HEK293T (cell line): ENCODE data around the gene CYP27B1.

ENCODE experiments used
- CTCF ChIA-PET: fragments of 350-600 bp; formaldehyde crosslinking; extraction: SDS; loops from one replicate; lab custom pipeline; 2021; ENCODE audit warnings: antibody characterized with exemption, inconsistent platforms; lab: Yijun Ruan, JAX
- POLR2A ChIA-PET: fragments of 350-600 bp; formaldehyde crosslinking; extraction: SDS; loops from one replicate; lab custom pipeline; 2020; ENCODE audit warnings: antibody characterized with exemption, inconsistent platforms; lab: Yijun Ruan, JAX
- DNase-seq: peaks from one replicate; pipeline ENCODE4 v3.0.0; 2012; ENCODE audit warnings: mixed read lengths; ENCODE audit errors: extremely low spot score
- ARNT ChIP-seq: fragments of 450-650 bp; IDR thresholded peaks from 2 replicates; pipeline ENCODE4 v1.6.1; 2017; ENCODE audit warnings: mild to moderate bottlenecking
- BHLHE40 ChIP-seq: fragments of 450-650 bp; IDR thresholded peaks from 2 replicates; pipeline ENCODE4 v1.6.1; 2016; ENCODE audit warnings: mild to moderate bottlenecking, moderate library complexity, borderline replicate concordance
- CTBP1 ChIP-seq: fragments of 450-650 bp; IDR thresholded peaks from 2 replicates; pipeline ENCODE4 v1.6.1; 2016; ENCODE audit warnings: borderline replicate concordance
- ELF4 ChIP-seq: fragments of 450-650 bp; IDR thresholded peaks from 2 replicates; pipeline ENCODE4 v1.6.1; 2017; ENCODE audit warnings: antibody characterized with exemption
- FOXA1 ChIP-seq: fragments of 450-650 bp; IDR thresholded peaks from 2 replicates; pipeline ENCODE4 v1.6.1; 2016; ENCODE audit warnings: mild to moderate bottlenecking
- FOXK2 ChIP-seq: fragments of 450-650 bp; IDR thresholded peaks from 2 replicates; pipeline ENCODE4 v1.6.1; 2016; ENCODE audit warnings: mild to moderate bottlenecking
- FOXM1 ChIP-seq: fragments of 450-650 bp; IDR thresholded peaks from 2 replicates; pipeline ENCODE4 v1.6.1; 2017; ENCODE audit warnings: mild to moderate bottlenecking, borderline replicate concordance
- HDGF ChIP-seq: fragments of 450-650 bp; IDR thresholded peaks from 2 replicates; pipeline ENCODE4 v1.6.1; 2017; ENCODE audit warnings: antibody characterized with exemption, borderline replicate concordance
- L3MBTL2 ChIP-seq: fragments of 450-650 bp; conservative IDR thresholded peaks from 2 replicates; pipeline ENCODE4 v1.6.1; 2016; ENCODE audit warnings: mild to moderate bottlenecking
- LEF1 ChIP-seq: fragments of 450-650 bp; IDR thresholded peaks from 2 replicates; pipeline ENCODE4 v1.6.1; 2017; ENCODE audit warnings: mild to moderate bottlenecking, borderline replicate concordance
- NFRKB ChIP-seq: fragments of 450-650 bp; IDR thresholded peaks from 2 replicates; pipeline ENCODE4 v1.6.1; 2016; ENCODE audit warnings: mild to moderate bottlenecking, moderate library complexity
- PKNOX1 ChIP-seq: fragments of 450-650 bp; IDR thresholded peaks from 2 replicates; pipeline ENCODE4 v1.6.1; 2016
- SP1 ChIP-seq: fragments of 450-650 bp; IDR thresholded peaks from 2 replicates; pipeline ENCODE4 v1.6.1; 2017
- SUZ12 ChIP-seq: fragments of 450-650 bp; IDR thresholded peaks from 2 replicates; pipeline ENCODE4 v1.6.1; 2016; ENCODE audit warnings: mild to moderate bottlenecking
- TARDBP ChIP-seq: fragments of 450-650 bp; IDR thresholded peaks from 2 replicates; pipeline ENCODE4 v1.6.1; 2016
- ZNF384 ChIP-seq: fragments of 450-650 bp; IDR thresholded peaks from 2 replicates; pipeline ENCODE4 v1.6.1; 2016

The CYP27B1 gene

GRCh38 chr12:57755454-57756372 is 11.2 kb downstream of the CYP27B1 start:
- DNase-seq, result no peak
- POLR2A ChIA-PET, result interaction anchor here (1.3 to 2.0 kb wide), 4 partner anchors 11 to 27 kb away, joined by 4 to 14 read pairs (median 8); partner anchors contain the start of genes EEF1AKMT3, METTL1, TSFM and TSPAN31
- CTCF ChIA-PET, result interaction anchor here (0.8 to 1.8 kb wide), 3 partner anchors 11 to 29 kb away, joined by 3 to 17 read pairs (median 5); partner anchors contain the start of gene CYP27B1
- TF ChIP-seq ZNF384 (no peak), SP1 (no peak), FOXA1 (no peak), LEF1 (no peak), SUZ12 (no peak), FOXK2 (no peak), HDGF (no peak), FOXM1 (no peak), TARDBP (no peak), ELF4 (no peak), CTBP1 (no peak), BHLHE40 (no peak), NFRKB (no peak), PKNOX1 (no peak), L3MBTL2 (no peak), ARNT (no peak)

GRCh38 chr12:57755194-57755453 is 11.8 kb downstream of the CYP27B1 start:
- no peak for DNase-seq
- ChIA-PET POLR2A (interaction anchor here (1.7 kb wide), 2 partner anchors 11 to 17 kb away, joined by 7 to 8 read pairs; partner anchors contain the start of genes EEF1AKMT3, METTL1 and TSPAN31), CTCF (no interaction called here)
- TF ChIP-seq ZNF384, result no peak

GRCh38 chr12:57754411-57755193 is 12.3 kb downstream of the CYP27B1 start, which contains the start of gene MARCHF9:
Gene MARCHF9 (plus strand): TSS chr12:57755103. CDS start chr12:57755529, 426 bp downstream.
- TF ChIP-seq CTBP1, result 0 out of 2 replicates have a peak, but pooled peaks have one; percentile 37
- TF ChIP-seq ZNF384, result no peak
- DNase-seq, result peak; percentile 48
- CTCF ChIA-PET, result no interaction called here
- POLR2A ChIA-PET, result interaction anchor here (0.7 to 1.7 kb wide), 4 partner anchors 10 to 18 kb away, joined by 4 to 8 read pairs (median 6); partner anchors contain the start of genes EEF1AKMT3, METTL1 and TSPAN31

- DNase-seq, result no peak
- ChIA-PET POLR2A (interaction anchor here (0.7 to 1.7 kb wide), 3 partner anchors 10 to 18 kb away, joined by 4 to 8 read pairs (median 5); partner anchors contain the start of genes EEF1AKMT3, METTL1 and TSPAN31), CTCF (no interaction called here)
- TF ChIP-seq SUZ12 (no peak), ELF4 (no peak), NFRKB (no peak), FOXK2 (no peak)
Observed at GRCh38 chr12:57753756-57754337, 13.0 kb downstream of the CYP27B1 start.

- DNase-seq, result no peak
- CTCF ChIA-PET, result no interaction called here
- TF ChIP-seq CTBP1, result no peak
- no peak for TF ChIP-seq FOXM1
- TF ChIP-seq NFRKB, result no peak
- TF ChIP-seq SP1, result no peak
- TF ChIP-seq TARDBP, result no peak
- no peak for TF ChIP-seq L3MBTL2
- TF ChIP-seq HDGF, result no peak
- TF ChIP-seq ARNT, result no peak
- no peak for TF ChIP-seq BHLHE40
- no peak for TF ChIP-seq LEF1
- no peak for TF ChIP-seq ZNF384
- no peak for TF ChIP-seq ELF4
- TF ChIP-seq FOXA1, result no peak
- no peak for TF ChIP-seq SUZ12
- no peak for TF ChIP-seq FOXK2
- TF ChIP-seq PKNOX1, result no peak
- POLR2A ChIA-PET, result interaction anchor here (0.8 to 2.0 kb wide), 6 partner anchors 11 to 26 kb away, joined by 4 to 11 read pairs (median 6); partner anchors contain the start of genes CYP27B1, EEF1AKMT3 and METTL1
Observed at GRCh38 chr12:57752668-57753000, 14.2 kb downstream of the CYP27B1 start.

- DNase-seq, result peak; percentile 96
- ChIA-PET CTCF (no interaction called here), POLR2A (interaction anchor here (0.7 to 2.0 kb wide), 7 partner anchors 11 to 31 kb away, joined by 3 to 11 read pairs (median 4); partner anchors contain the start of genes CYP27B1, EEF1AKMT3 and METTL1)
- 0 out of 2 replicates have a peak, but pooled peaks have one; percentile 11 for TF ChIP-seq ELF4
- TF ChIP-seq SUZ12, result no peak
- no peak for TF ChIP-seq FOXK2
- TF ChIP-seq L3MBTL2, result peak; percentile 93
- TF ChIP-seq PKNOX1, result peak; percentile 75
- no peak for TF ChIP-seq TARDBP
- TF ChIP-seq FOXM1, result 0 out of 2 replicates have a peak, but pooled peaks have one; percentile 64
- TF ChIP-seq HDGF, result peak; percentile 66; the same call in 1 of the 2 replicates
Observed at GRCh38 chr12:57751788-57752667, 14.8 kb downstream of the CYP27B1 start, which contains the start of gene CDK4. Gene CDK4 (minus strand): TSS chr12:57752310. CDS start chr12:57751717, 593 bp downstream.
